ENCODE data around the gene CSF2.
"Not testable (repeated sequence)": the region's sequence is repeated elsewhere in the genome, so short reads cannot be mapped to it uniquely, and the experiment has no call there.

- TF ChIP-seq CTCF (conservative IDR thresholded peaks at IDR 0.05; ENCODE audit: low read length); EZH2phosphoT487 (IDR thresholded peaks at IDR 0.05; ENCODE audit: borderline replicate concordance): not testable (repeated sequence)
Measured at GRCh38 chr5:132108495-132108894, 34.9 kb downstream of the CSF2 start.
